Choroid plexus epithelial cell (primary cell): ENCODE measurements around the gene SHROOM4.

Source experiments
- DNase-seq: peaks from one replicate; pipeline ENCODE4 v3.0.0-alpha.2; 2010; ENCODE audit warnings: low read depth
- H3K4me3 ChIP-seq: 2 replicates; pipeline ENCODE4 v1.5.1; 2011; ENCODE audit warnings: low read depth, mild to moderate bottlenecking, control low read depth, low read length, moderate library complexity
- CTCF ChIP-seq: conservative IDR thresholded peaks from 2 replicates; pipeline ENCODE4 v1.5.1; 2011; ENCODE audit warnings: low read depth, mild to moderate bottlenecking, control low read depth, inconsistent platforms, low read length, moderate library complexity

Gene SHROOM4

GRCh38 chrX:50698944-50699343, 115.0 kb downstream of the SHROOM4 start:
- no peak for DNase-seq
- no peak overlapping the region for H3K4me3 ChIP-seq
- TF ChIP-seq CTCF, result no peak

GRCh38 chrX:50697691-50698090, 116.3 kb downstream of the SHROOM4 start:
- no peak for TF ChIP-seq CTCF
- H3K4me3 ChIP-seq, result no peak overlapping the region
- DNase-seq, result peak; percentile 86

GRCh38 chrX:50691820-50692219, 122.2 kb downstream of the SHROOM4 start:
- DNase-seq, result peak; percentile 63
- peak; percentile 56 for TF ChIP-seq CTCF

GRCh38 chrX:50684871-50685270, 129.1 kb downstream of the SHROOM4 start:
- DNase-seq, result no peak
- no peak for TF ChIP-seq CTCF
- no peak overlapping the region for H3K4me3 ChIP-seq

More at GRCh38 chrX:50691820-50692219, 122.2 kb downstream of the SHROOM4 start:
- no peak overlapping the region for H3K4me3 ChIP-seq

GRCh38 chrX:50680990-50681389, 133.0 kb downstream of the SHROOM4 start:
- peak; percentile 23 for DNase-seq
- TF ChIP-seq CTCF, result peak; percentile 58

GRCh38 chrX:50677789-50678188, 136.2 kb downstream of the SHROOM4 start:
- no peak overlapping the region for H3K4me3 ChIP-seq
- no peak for TF ChIP-seq CTCF
- no peak for DNase-seq

More at GRCh38 chrX:50680990-50681389, 133.0 kb downstream of the SHROOM4 start:
- H3K4me3 ChIP-seq, result no peak overlapping the region

GRCh38 chrX:50671661-50672060, 142.3 kb downstream of the SHROOM4 start:
- DNase-seq, result peak; percentile 11
- no peak overlapping the region for H3K4me3 ChIP-seq
- no peak for TF ChIP-seq CTCF
